Panc1 (cell line): ENCODE results near the gene CNTN5. TPM values are rescaled to one million over a fixed set of nuclear protein-coding genes. Genes with fewer than 3 reads are reported as not detected.

Source experiments
- ATAC-seq: fragments of 200-7000 bp; cut with Tn5 transposase; 2 replicates; pipeline ENCODE4 v1.9.1; 2020; ENCODE audit warnings: mild to moderate bottlenecking, moderate library complexity
- BruUV-seq: library from RNA; stranded (reverse); fragments of 400-500 nt; replicated peaks from 2 replicates; lab custom pipeline; 2021; lab: Mats Ljungman, UMichigan
- CTCF ChIA-PET: fragments of 300-600 bp; sonication (Branson Sonifier 250); formaldehyde crosslinking; loops from one replicate; lab custom pipeline; 2022; ENCODE audit warnings: antibody characterized with exemption; lab: Charles Lee
- POLR2A ChIA-PET: fragments of 300-600 bp; sonication (Branson Sonifier 250); formaldehyde crosslinking; loops from one replicate; lab custom pipeline; 2022; ENCODE audit warnings: antibody characterized with exemption; lab: Charles Lee
- DNase-seq: peaks from one replicate; pipeline ENCODE4 v3.0.0-alpha.2; 2010; ENCODE audit warnings: low read depth, low spot score
- H3K27ac ChIP-seq: 2 replicates; pipeline ENCODE4 v1.5.1; 2011; ENCODE audit warnings: mild to moderate bottlenecking, low read length, inconsistent platforms
- H3K27me3 ChIP-seq: fragments of 200-500 bp; sonication (Bioruptor generic); 2 replicates; pipeline ENCODE4 v1.6.0; 2014; ENCODE audit warnings: low read length, inconsistent platforms; ENCODE audit not compliant: control insufficient read depth, insufficient read depth
- H3K36me3 ChIP-seq: fragments of 200-500 bp; sonication (Bioruptor generic); 2 replicates; pipeline ENCODE4 v1.5.1; 2014; ENCODE audit warnings: inconsistent platforms, mild to moderate bottlenecking, low read length, moderate library complexity; ENCODE audit not compliant: control insufficient read depth, insufficient read depth
- H3K4me1 ChIP-seq: 2 replicates; pipeline ENCODE4 v1.5.1; 2011; ENCODE audit warnings: inconsistent platforms, mild to moderate bottlenecking, low read length, moderate library complexity; ENCODE audit not compliant: control insufficient read depth, insufficient read depth
- H3K4me3 ChIP-seq, 2 experiments: 2 replicates each; pipeline ENCODE4 v1.5.1; 2011 to 2012; ENCODE audit warnings: low read depth in 2 of 2, low read length in 2 of 2, mild to moderate bottlenecking in 2 of 2, inconsistent platforms in 1 of 2, moderate library complexity in 1 of 2
- H3K9me3 ChIP-seq: fragments of 200-500 bp; sonication (Bioruptor generic); 2 replicates; pipeline ENCODE4 v1.5.1; 2014; ENCODE audit warnings: low read depth, mild to moderate bottlenecking, inconsistent platforms, low read length, moderate library complexity; ENCODE audit not compliant: control insufficient read depth, insufficient read depth
- CTCF ChIP-seq: fragments of 450-650 bp; IDR thresholded peaks from 2 replicates; pipeline ENCODE4 v1.5.1; 2017; ENCODE audit warnings: mild to moderate bottlenecking
- POLR2AphosphoS5 ChIP-seq: IDR thresholded peaks from 2 replicates; pipeline ENCODE4 v1.6.1; 2012; ENCODE audit warnings: mild to moderate bottlenecking, low read depth, low read length, moderate library complexity
- SIN3A ChIP-seq: IDR thresholded peaks from 2 replicates; pipeline ENCODE4 v1.6.1; 2012; ENCODE audit warnings: low read depth, mild to moderate bottlenecking, low read length, moderate library complexity, borderline replicate concordance; ENCODE audit not compliant: insufficient read depth
- TCF7L2 ChIP-seq: IDR thresholded peaks from 2 replicates; pipeline ENCODE4 v1.6.1; 2011; ENCODE audit warnings: mild to moderate bottlenecking, low read depth, low read length, inconsistent platforms
- in situ Hi-C: cut with HindIII; loops from 2 replicates; pipeline ENCODE4 v1.10.0; 2016; ENCODE audit warnings: low sequenced_read_pairs, low pct_unique_long_range_greater_than_20kb
- intact Hi-C: fragments of 100-400 bp; cut with micrococcal nuclease; formaldehyde crosslinking; loops from one replicate; pipeline ENCODE4 v1.10.0; 2022; ENCODE audit not compliant: unreplicated experiment
- total RNA-seq: library from RNA; stranded (reverse); gene quantifications from one replicate; pipeline ENCODE4 v1.2.1, GENCODE V29; 2021; ENCODE audit not compliant: unreplicated experiment
- TF ChIP-seq, protein P1 (sequence below), 2 experiments: IDR thresholded peaks; 2 replicates each; pipeline ENCODE4 v1.6.1; 2011 to 2012; ENCODE audit warnings: low read depth in 2 of 2, control low read depth in 1 of 2, low read length in 1 of 2, mild to moderate bottlenecking in 1 of 2, moderate library complexity in 1 of 2; ENCODE audit not compliant: insufficient read depth in 1 of 2

The CNTN5 gene
- total RNA-seq, 1 experiment from 2014 or later: not detected

DNA sequence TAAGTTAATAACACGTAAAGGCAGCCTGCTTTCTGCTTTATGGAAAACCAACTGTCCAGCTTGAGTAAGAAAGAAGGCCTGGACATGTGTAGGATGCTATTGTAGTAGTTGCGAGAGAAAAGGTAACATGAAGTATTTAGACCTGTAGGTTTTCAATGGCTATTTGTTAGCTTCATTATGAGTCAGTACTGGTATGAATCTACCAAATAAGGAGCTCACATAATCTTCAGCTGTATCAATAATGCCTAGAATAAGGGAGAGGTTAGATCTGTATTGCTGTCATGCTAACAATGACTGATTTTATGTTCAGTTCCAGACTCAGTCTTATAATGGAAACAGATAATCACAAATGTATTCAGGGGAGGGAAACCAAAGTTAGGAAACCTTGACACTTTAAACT lies 550.3 kb downstream of the CNTN5 start:
- ATAC-seq (no peak), DNase-seq (no peak)
- TF ChIP-seq CTCF (no peak), TCF7L2 (no peak), POLR2AphosphoS5 (no peak), SIN3A (no peak)
- TF ChIP-seq, protein P1, sequence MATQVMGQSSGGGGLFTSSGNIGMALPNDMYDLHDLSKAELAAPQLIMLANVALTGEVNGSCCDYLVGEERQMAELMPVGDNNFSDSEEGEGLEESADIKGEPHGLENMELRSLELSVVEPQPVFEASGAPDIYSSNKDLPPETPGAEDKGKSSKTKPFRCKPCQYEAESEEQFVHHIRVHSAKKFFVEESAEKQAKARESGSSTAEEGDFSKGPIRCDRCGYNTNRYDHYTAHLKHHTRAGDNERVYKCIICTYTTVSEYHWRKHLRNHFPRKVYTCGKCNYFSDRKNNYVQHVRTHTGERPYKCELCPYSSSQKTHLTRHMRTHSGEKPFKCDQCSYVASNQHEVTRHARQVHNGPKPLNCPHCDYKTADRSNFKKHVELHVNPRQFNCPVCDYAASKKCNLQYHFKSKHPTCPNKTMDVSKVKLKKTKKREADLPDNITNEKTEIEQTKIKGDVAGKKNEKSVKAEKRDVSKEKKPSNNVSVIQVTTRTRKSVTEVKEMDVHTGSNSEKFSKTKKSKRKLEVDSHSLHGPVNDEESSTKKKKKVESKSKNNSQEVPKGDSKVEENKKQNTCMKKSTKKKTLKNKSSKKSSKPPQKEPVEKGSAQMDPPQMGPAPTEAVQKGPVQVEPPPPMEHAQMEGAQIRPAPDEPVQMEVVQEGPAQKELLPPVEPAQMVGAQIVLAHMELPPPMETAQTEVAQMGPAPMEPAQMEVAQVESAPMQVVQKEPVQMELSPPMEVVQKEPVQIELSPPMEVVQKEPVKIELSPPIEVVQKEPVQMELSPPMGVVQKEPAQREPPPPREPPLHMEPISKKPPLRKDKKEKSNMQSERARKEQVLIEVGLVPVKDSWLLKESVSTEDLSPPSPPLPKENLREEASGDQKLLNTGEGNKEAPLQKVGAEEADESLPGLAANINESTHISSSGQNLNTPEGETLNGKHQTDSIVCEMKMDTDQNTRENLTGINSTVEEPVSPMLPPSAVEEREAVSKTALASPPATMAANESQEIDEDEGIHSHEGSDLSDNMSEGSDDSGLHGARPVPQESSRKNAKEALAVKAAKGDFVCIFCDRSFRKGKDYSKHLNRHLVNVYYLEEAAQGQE (IDR thresholded peaks at IDR 0.05; ENCODE audit: insufficient read depth in 1 of 2, low read depth in 2 of 2, low read length in 1 of 2): no peak
- in situ Hi-C loops: no loop called here
- no peaks in the 10 kb centered on the region for H3K36me3 ChIP-seq
- CTCF ChIA-PET: no interaction called here
- no peaks in the 10 kb centered on the region for H3K9me3 ChIP-seq
- no peaks in the 10 kb centered on the region for H3K27me3 ChIP-seq
- intact Hi-C loops: no loop called here
- H3K4me1 ChIP-seq: no peaks in the 10 kb centered on the region
- POLR2A ChIA-PET: no interaction called here
- no peak overlapping the region for H3K27ac ChIP-seq
- BruUV-seq: no TSS peak
- no peak overlapping the region for H3K4me3 ChIP-seq

DNA sequence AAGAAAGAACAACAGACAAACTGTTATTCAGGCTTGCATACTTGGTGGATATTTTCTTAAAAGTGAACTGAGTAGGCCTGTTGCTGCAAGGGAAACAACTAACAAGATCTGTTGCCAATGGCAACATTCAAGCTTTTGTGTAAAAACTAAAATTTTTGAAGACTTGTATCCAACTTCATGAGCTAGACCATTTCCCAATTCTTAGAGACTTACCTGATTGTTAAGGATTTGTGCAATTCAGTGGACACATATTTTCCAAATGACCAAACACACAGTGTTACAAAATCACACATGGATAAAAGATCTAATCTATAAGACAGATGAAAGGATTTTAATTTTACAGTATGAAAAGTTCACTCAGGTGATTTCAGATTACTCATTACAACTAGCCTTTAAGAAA lies 564.1 kb downstream of the CNTN5 start:
- Histone ChIP-seq H3K4me3 (no peak overlapping the region), H3K4me1 (no peaks in the 10 kb centered on the region), H3K9me3 (no peaks in the 10 kb centered on the region), H3K27ac (no peak overlapping the region), H3K36me3 (no peaks in the 10 kb centered on the region), H3K27me3 (no peaks in the 10 kb centered on the region)
- DNase-seq (no peak), ATAC-seq (no peak)
- no TSS peak for BruUV-seq
- ChIA-PET POLR2A (no interaction called here), CTCF (no interaction called here)
- no peak for TF ChIP-seq TCF7L2
- TF ChIP-seq SIN3A: no peak
- TF ChIP-seq POLR2AphosphoS5: no peak
- TF ChIP-seq, protein P1 (IDR thresholded peaks at IDR 0.05; ENCODE audit: insufficient read depth in 1 of 2, low read depth in 2 of 2, low read length in 1 of 2): no peak
- no peak for TF ChIP-seq CTCF
- in situ Hi-C loops (no loop called here), intact Hi-C loops (no loop called here)
